Activated B cell treated with CpG ODN at 0.5 μM for 24 hours (primary cell): Measurements from ENCODE around the gene NID2. TPM values are rescaled to one million over a fixed set of nuclear protein-coding genes. Genes with fewer than 3 reads are reported as not detected.

ENCODE experiments used
- ATAC-seq: fragments of 200-7000 bp; cut with Tn5 transposase; one replicate; pipeline ENCODE4 v1.10.0; 2021; ENCODE audit warnings: low read depth, mild to moderate bottlenecking, moderate library complexity
- CTCF ChIA-PET: fragments of 350-600 bp; sonication (Branson Sonifier 250); formaldehyde crosslinking; loops from one replicate; lab custom pipeline; 2021; ENCODE audit warnings: antibody characterized with exemption; lab: Charles Lee
- POLR2A ChIA-PET: fragments of 350-600 bp; sonication (Branson Sonifier 250); formaldehyde crosslinking; loops from one replicate; lab custom pipeline; 2021; ENCODE audit warnings: antibody characterized with exemption; lab: Charles Lee
- DNase-seq: peaks from one replicate; pipeline ENCODE4 v3.0.0; 2022
- H3K27ac Mint-ChIP-seq: one replicate; pipeline ENCODE4 v1.8.0; 2020; ENCODE audit warnings: mixed read lengths
- H3K27me3 Mint-ChIP-seq: one replicate; pipeline ENCODE4 v1.8.0; 2021; ENCODE audit warnings: mixed read lengths
- H3K36me3 Mint-ChIP-seq: one replicate; pipeline ENCODE4 v1.8.0; 2021; ENCODE audit warnings: low read depth, mixed read lengths
- H3K4me1 Mint-ChIP-seq: one replicate; pipeline ENCODE4 v1.8.0; 2021; ENCODE audit warnings: mixed read lengths
- H3K4me3 Mint-ChIP-seq: one replicate; pipeline ENCODE4 v1.8.0; 2020; ENCODE audit warnings: mild to moderate bottlenecking, mixed read lengths
- H3K9me3 Mint-ChIP-seq: one replicate; pipeline ENCODE4 v1.8.0; 2020; ENCODE audit warnings: mixed read lengths
- CTCF ChIP-seq: fragments of 200-600 bp; IDR thresholded peaks from one replicate; pipeline ENCODE4 v1.8.0; 2022; ENCODE audit warnings: antibody characterized with exemption, mild to moderate bottlenecking
- intact Hi-C: fragments of 100-400 bp; cut with micrococcal nuclease; formaldehyde crosslinking; loops from one replicate; pipeline ENCODE4 v1.15.1; 2024
- total RNA-seq: library from RNA; stranded (reverse); gene quantifications from 2 replicates; pipeline ENCODE4 v1.2.3, GENCODE V29; 2022

NID2 gene
- total RNA-seq, 1 donor from 2014 or later = not detected

GRCh38 chr14:52080158-52080800 lies 11.4 kb upstream of the NID2 start:
- Mint-ChIP-seq H3K36me3 (no peaks in the 10 kb centered on the region), H3K27ac (no peak overlapping the region), H3K4me3 (no peak overlapping the region), H3K9me3 (peaks cover 6% of the 10 kb centered on the region), H3K4me1 (no peaks in the 10 kb centered on the region), H3K27me3 (peaks cover 26% of the 10 kb centered on the region)
- intact Hi-C loops = no loop called here
- ChIA-PET POLR2A (no interaction called here), CTCF (no interaction called here)
- DNase-seq (no peak), ATAC-seq (no peak)
- no peak for TF ChIP-seq CTCF

- ChIA-PET CTCF (no interaction called here), POLR2A (no interaction called here)
- Mint-ChIP-seq H3K4me1 (no peaks in the 10 kb centered on the region), H3K36me3 (no peaks in the 10 kb centered on the region), H3K4me3 (no peak overlapping the region), H3K27me3 (peaks cover 23% of the 10 kb centered on the region), H3K27ac (no peak overlapping the region), H3K9me3 (peaks cover 4% of the 10 kb centered on the region)
- ATAC-seq (no peak), DNase-seq (no peak)
- TF ChIP-seq CTCF = no peak
- intact Hi-C loops = no loop called here
Observed at GRCh38 chr14:52079239-52079959, 10.5 kb upstream of the NID2 start.

GRCh38 chr14:52078721-52079120 lies 9.9 kb upstream of the NID2 start:
- no peak overlapping the region for H3K4me3 Mint-ChIP-seq
- no peak for TF ChIP-seq CTCF
- DNase-seq (no peak), ATAC-seq (no peak)
- intact Hi-C loops = no loop called here
- ChIA-PET CTCF (no interaction called here), POLR2A (no interaction called here)
- no peaks in the 10 kb centered on the region for H3K36me3 Mint-ChIP-seq
- peaks cover 2% of the 10 kb centered on the region for H3K9me3 Mint-ChIP-seq
- H3K27me3 Mint-ChIP-seq = peaks cover 21% of the 10 kb centered on the region
- H3K4me1 Mint-ChIP-seq = no peaks in the 10 kb centered on the region
- H3K27ac Mint-ChIP-seq = no peak overlapping the region

- ATAC-seq (no peak), DNase-seq (no peak)
- peaks cover 2% of the 10 kb centered on the region for H3K9me3 Mint-ChIP-seq
- no peak overlapping the region for H3K27ac Mint-ChIP-seq
- H3K36me3 Mint-ChIP-seq = no peaks in the 10 kb centered on the region
- H3K27me3 Mint-ChIP-seq = peaks cover 21% of the 10 kb centered on the region
- ChIA-PET POLR2A (no interaction called here), CTCF (no interaction called here)
- no peak for TF ChIP-seq CTCF
- intact Hi-C loops = no loop called here
- no peak overlapping the region for H3K4me3 Mint-ChIP-seq
- H3K4me1 Mint-ChIP-seq = no peaks in the 10 kb centered on the region
Observed at GRCh38 chr14:52078095-52078531, 9.3 kb upstream of the NID2 start.

GRCh38 chr14:52077256-52077979 lies 8.6 kb upstream of the NID2 start:
- Mint-ChIP-seq H3K4me3 (no peak overlapping the region), H3K27ac (no peak overlapping the region), H3K9me3 (peaks cover 2% of the 10 kb centered on the region), H3K4me1 (no peaks in the 10 kb centered on the region), H3K27me3 (peaks cover 16% of the 10 kb centered on the region), H3K36me3 (no peaks in the 10 kb centered on the region)
- ATAC-seq (no peak), DNase-seq (no peak)
- no peak for TF ChIP-seq CTCF
- ChIA-PET POLR2A (no interaction called here), CTCF (no interaction called here)
- intact Hi-C loops = no loop called here
